CD14-positive monocyte (primary cell): ENCODE data around the gene CEACAM6. TPM values are rescaled to one million over a fixed set of nuclear protein-coding genes. Genes with fewer than 3 reads are reported as not detected.
A peak's percentile ranks its signal among the peaks of the same experiment; 100 is the strongest.
"Not testable (repeated sequence)": the region's sequence is repeated elsewhere in the genome, so short reads cannot be mapped to it uniquely, and the experiment has no call there.

Source experiments
- DNase-seq, 3 donors: peaks; one replicate each; pipeline ENCODE4 v3.0.0-alpha.2; 2011 to 2022
- H2AFZ ChIP-seq: 2 replicates; pipeline ENCODE4 v1.6.0; 2012; ENCODE audit warnings: mild to moderate bottlenecking, low read depth, low read length, inconsistent platforms; ENCODE audit not compliant: insufficient read depth, poor library complexity, severe bottlenecking
- H3K27ac ChIP-seq, 2 donors: 1 replicate in 1 of 2; 2 replicates in 1 of 2; pipeline ENCODE4 v1.5.1; 2012 to 2013; ENCODE audit warnings: low read length in 2 of 2, control low read depth in 1 of 2, inconsistent platforms in 1 of 2, low read depth in 1 of 2, mild to moderate bottlenecking in 1 of 2
- H3K27me3 ChIP-seq, 2 donors: one replicate each; pipeline versions ENCODE4 v1.6.0 to v1.6.1; 2011 to 2013; ENCODE audit warnings: low read length in 2 of 2; ENCODE audit not compliant: control insufficient read depth in 2 of 2, insufficient read depth in 2 of 2
- H3K36me3 ChIP-seq, 2 donors: replicated peaks in 1 of 2; 1 replicate in 1 of 2; 2 replicates in 1 of 2; pipeline versions ENCODE4 v1.5.1 to v1.6.1; 2012 to 2013; ENCODE audit warnings: low read length in 2 of 2, control low read depth in 1 of 2, inconsistent platforms in 1 of 2, mild to moderate bottlenecking in 1 of 2; ENCODE audit not compliant: insufficient read depth in 2 of 2, control insufficient read depth in 1 of 2
- H3K4me1 ChIP-seq, 2 donors: 1 replicate in 1 of 2; 2 replicates in 1 of 2; pipeline versions ENCODE4 v1.5.1 to v1.6.1; 2012 to 2013; ENCODE audit warnings: low read length in 2 of 2, control low read depth in 1 of 2, inconsistent platforms in 1 of 2, mild to moderate bottlenecking in 1 of 2, moderate library complexity in 1 of 2; ENCODE audit not compliant: insufficient read depth in 2 of 2, control insufficient read depth in 1 of 2
- H3K4me2 ChIP-seq: replicated peaks from 2 replicates; pipeline ENCODE3; 2012; ENCODE audit warnings: low read length, moderate library complexity, mild to moderate bottlenecking; ENCODE audit not compliant: poor library complexity, severe bottlenecking; ENCODE audit errors: extremely low read depth
- H3K4me3 ChIP-seq, 3 experiments: fragments of 200-600 bp in 1 of 3; sonication (generic) in 1 of 3; replicated peaks in 1 of 3; 1 replicate in 2 of 3; 2 replicates in 1 of 3; pipeline ENCODE4 v1.5.1; 2011 to 2013; ENCODE audit warnings: low read length in 3 of 3, mild to moderate bottlenecking in 3 of 3, control low read depth in 2 of 3, low read depth in 2 of 3, inconsistent platforms in 1 of 3, moderate library complexity in 1 of 3
- H3K79me2 ChIP-seq: 2 replicates; pipeline ENCODE4 v1.6.0; 2012; ENCODE audit warnings: mild to moderate bottlenecking, control low read depth, inconsistent platforms, low read length, moderate library complexity; ENCODE audit not compliant: insufficient read depth
- H3K9ac ChIP-seq: 2 replicates; pipeline ENCODE4 v1.6.0; 2017; ENCODE audit warnings: low read length, mild to moderate bottlenecking; ENCODE audit not compliant: insufficient read depth, poor library complexity, severe bottlenecking
- H3K9me3 ChIP-seq, 2 donors: replicated peaks in 1 of 2; 1 replicate in 1 of 2; 2 replicates in 1 of 2; pipeline versions ENCODE4 v1.5.1 to v1.6.1; 2012 to 2013; ENCODE audit warnings: low read length in 2 of 2, control low read depth in 1 of 2; ENCODE audit not compliant: control insufficient read depth in 1 of 2, insufficient read depth in 1 of 2
- H4K20me1 ChIP-seq: 2 replicates; pipeline ENCODE4 v1.6.0; 2012; ENCODE audit warnings: mild to moderate bottlenecking, low read length, control low read depth, moderate library complexity; ENCODE audit not compliant: insufficient read depth
- H3K27ac Mint-ChIP-seq, 7 donors: one replicate each; pipeline ENCODE4 v1.8.0; 2020; ENCODE audit warnings: mild to moderate bottlenecking in 7 of 7, mixed read lengths in 7 of 7, moderate library complexity in 6 of 7, inconsistent platforms in 2 of 7
- H3K27me3 Mint-ChIP-seq, 3 donors: one replicate each; pipeline ENCODE4 v1.8.0; 2021 to 2022; ENCODE audit warnings: low read depth in 3 of 3, mild to moderate bottlenecking in 3 of 3, mixed read lengths in 3 of 3, moderate library complexity in 3 of 3, inconsistent platforms in 1 of 3
- H3K36me3 Mint-ChIP-seq, 2 donors: one replicate each; pipeline ENCODE4 v1.8.0; 2020; ENCODE audit warnings: mixed read lengths in 2 of 2, inconsistent platforms in 1 of 2, mild to moderate bottlenecking in 1 of 2
- H3K4me1 Mint-ChIP-seq: one replicate; pipeline ENCODE4 v1.8.0; 2020; ENCODE audit warnings: mild to moderate bottlenecking, mixed read lengths
- H3K4me3 Mint-ChIP-seq, 2 donors: one replicate each; pipeline ENCODE4 v1.8.0; 2020; ENCODE audit warnings: mild to moderate bottlenecking in 2 of 2, mixed read lengths in 2 of 2, moderate library complexity in 1 of 2
- H3K9me3 Mint-ChIP-seq, 7 donors: one replicate each; pipeline ENCODE4 v1.8.0; 2020 to 2022; ENCODE audit warnings: mixed read lengths in 7 of 7, mild to moderate bottlenecking in 6 of 7, moderate library complexity in 6 of 7, inconsistent platforms in 2 of 7
- WGBS: methylation state at CpG from one replicate; pipeline ENCODE4 v1.1.5; 2013; ENCODE audit warnings: missing lambda C conversion rate; ENCODE audit not compliant: insufficient coverage; 5-methylcytosine and 5-hydroxymethylcytosine counted together
- intact Hi-C, 2 donors: fragments of 100-400 bp; cut with micrococcal nuclease; formaldehyde crosslinking; loops; one replicate each; pipeline versions ENCODE4 v1.15.0 to v1.15.1; 2023
- polyA plus RNA-seq, 3 donors: library from polyadenylated mRNA; depleted of rRNA in 1 of 3; unstranded in 2 of 3; stranded (reverse) in 1 of 3; fragments of 300-500 nt in 2 of 3; fragments of >200 nt in 1 of 3; fragmentation: Illumina TruSeq in 2 of 3; gene quantifications; 1 replicate in 2 of 3; 2 replicates in 1 of 3; pipeline ENCODE4 v1.2.3, GENCODE V29; 2012 to 2021
- TF ChIP-seq, protein P1 (sequence below): fragments of 200-600 bp; IDR thresholded peaks from one replicate; pipeline ENCODE4 v1.8.0; 2022; ENCODE audit warnings: antibody characterized with exemption, mild to moderate bottlenecking

The CEACAM6 gene
- polyA plus RNA-seq, 3 donors: 0.07 TPM; not detected in 2

DNA sequence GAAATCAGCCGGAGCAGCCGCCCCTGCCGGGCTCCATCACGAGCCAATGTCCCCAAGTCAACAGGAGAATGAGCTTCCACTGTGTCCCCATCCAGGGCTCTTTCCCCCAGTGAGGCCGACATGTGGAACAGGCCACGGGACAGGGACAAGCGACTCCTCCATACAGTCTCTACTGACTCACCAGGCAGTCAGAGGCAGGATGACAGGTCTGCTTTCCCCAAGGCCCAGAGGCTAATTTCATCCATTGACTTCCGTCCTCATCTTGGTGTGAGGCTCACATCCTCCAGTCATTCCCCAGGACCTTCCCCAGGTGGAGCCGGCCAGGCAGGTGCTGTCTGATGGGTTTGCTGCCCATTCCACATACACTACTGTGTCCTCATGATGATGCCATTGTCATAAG, 3.5 kb downstream of the CEACAM6 start:
- Mint-ChIP-seq H3K27ac (peak overlapping the region in 1 of 7 donors; percentile 34), H3K4me1 (peaks cover 17% of the 10 kb centered on the region), H3K27me3 (peaks cover 2 to 3% (median 2%) of the 10 kb centered on the region in 3 donors), H3K9me3 (no peaks in the 10 kb centered on the region), H3K4me3 (no peak overlapping the region), H3K36me3 (no peaks in the 10 kb centered on the region)
- Histone ChIP-seq H4K20me1 (no peaks in the 10 kb centered on the region), H2AFZ (no peak overlapping the region), H3K9me3 (no peaks in the 10 kb centered on the region), H3K4me1 (peaks cover 4 to 6% of the 10 kb centered on the region in 2 donors), H3K9ac (no peak overlapping the region), H3K36me3 (no peaks in the 10 kb centered on the region), H3K27me3 (no peaks in the 10 kb centered on the region), H3K4me3 (no peak overlapping the region), H3K4me2 (no peak overlapping the region), H3K79me2 (no peaks in the 10 kb centered on the region), H3K27ac (no peak overlapping the region)
- no peak for DNase-seq
- WGBS: 88% methylated on average over 7 of the region's 9 CpGs
- TF ChIP-seq, protein P1, sequence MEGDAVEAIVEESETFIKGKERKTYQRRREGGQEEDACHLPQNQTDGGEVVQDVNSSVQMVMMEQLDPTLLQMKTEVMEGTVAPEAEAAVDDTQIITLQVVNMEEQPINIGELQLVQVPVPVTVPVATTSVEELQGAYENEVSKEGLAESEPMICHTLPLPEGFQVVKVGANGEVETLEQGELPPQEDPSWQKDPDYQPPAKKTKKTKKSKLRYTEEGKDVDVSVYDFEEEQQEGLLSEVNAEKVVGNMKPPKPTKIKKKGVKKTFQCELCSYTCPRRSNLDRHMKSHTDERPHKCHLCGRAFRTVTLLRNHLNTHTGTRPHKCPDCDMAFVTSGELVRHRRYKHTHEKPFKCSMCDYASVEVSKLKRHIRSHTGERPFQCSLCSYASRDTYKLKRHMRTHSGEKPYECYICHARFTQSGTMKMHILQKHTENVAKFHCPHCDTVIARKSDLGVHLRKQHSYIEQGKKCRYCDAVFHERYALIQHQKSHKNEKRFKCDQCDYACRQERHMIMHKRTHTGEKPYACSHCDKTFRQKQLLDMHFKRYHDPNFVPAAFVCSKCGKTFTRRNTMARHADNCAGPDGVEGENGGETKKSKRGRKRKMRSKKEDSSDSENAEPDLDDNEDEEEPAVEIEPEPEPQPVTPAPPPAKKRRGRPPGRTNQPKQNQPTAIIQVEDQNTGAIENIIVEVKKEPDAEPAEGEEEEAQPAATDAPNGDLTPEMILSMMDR: no peak
- intact Hi-C loops: no loop called here

DNA sequence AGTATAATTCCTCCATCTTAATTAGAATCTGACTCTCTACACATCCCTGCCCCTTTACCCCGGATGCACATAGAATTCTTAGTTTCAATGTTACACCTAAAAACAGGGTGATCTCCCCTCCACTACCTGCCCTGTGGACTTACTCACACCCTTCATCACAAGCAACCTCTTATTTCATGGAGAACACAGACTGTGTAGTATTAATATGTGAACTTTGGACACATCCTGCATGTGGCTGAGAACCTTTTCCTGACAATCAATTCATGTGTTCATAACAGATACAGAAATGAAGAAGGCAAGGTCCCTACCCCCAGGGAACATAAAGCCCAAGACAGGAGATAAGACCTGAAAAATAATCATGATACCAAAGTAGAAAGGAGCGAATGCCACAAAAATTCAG, 11.8 kb downstream of the CEACAM6 start:
- no peaks in the 10 kb centered on the region for H3K9me3 ChIP-seq
- intact Hi-C loops: no loop called here
- H3K27me3 ChIP-seq: no peaks in the 10 kb centered on the region
- no peak overlapping the region for H3K4me2 ChIP-seq
- no peaks in the 10 kb centered on the region for H4K20me1 ChIP-seq
- H3K4me1 ChIP-seq: no peaks in the 10 kb centered on the region
- Mint-ChIP-seq H3K9me3 (no peaks in the 10 kb centered on the region), H3K4me3 (no peak overlapping the region), H3K27me3 (peaks cover 2 to 4% (median 3%) of the 10 kb centered on the region in 3 donors), H3K27ac (no peak overlapping the region), H3K4me1 (no peaks in the 10 kb centered on the region), H3K36me3 (no peaks in the 10 kb centered on the region)
- no peak overlapping the region for H3K4me3 ChIP-seq
- WGBS: no CpG with 5 or more reads among the region's 2 CpGs
- DNase-seq: no peak
- no peak overlapping the region for H3K27ac ChIP-seq
- H3K36me3 ChIP-seq: no peaks in the 10 kb centered on the region
- no peaks in the 10 kb centered on the region for H3K79me2 ChIP-seq
- no peak overlapping the region for H2AFZ ChIP-seq
- TF ChIP-seq, protein P1: no peak
- H3K9ac ChIP-seq: no peak overlapping the region

DNA sequence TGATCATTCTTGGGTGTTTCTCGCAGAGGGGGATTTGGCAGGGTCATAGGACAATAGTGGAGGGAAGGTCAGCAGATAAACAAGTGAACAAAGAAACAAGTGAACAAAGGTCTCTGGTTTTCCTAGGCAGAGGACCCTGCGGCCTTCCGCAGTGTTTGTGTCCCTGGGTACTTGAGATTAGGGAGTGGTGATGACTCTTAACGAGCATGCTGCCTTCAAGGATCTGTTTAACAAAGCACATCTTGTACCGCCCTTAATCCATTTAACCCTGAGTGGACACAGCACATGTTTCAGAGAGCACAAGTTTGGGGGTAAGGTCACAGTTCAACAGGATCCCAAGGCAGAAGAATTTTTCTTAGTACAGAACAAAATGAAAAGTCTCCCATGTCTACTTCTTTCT, 12.8 kb downstream of the CEACAM6 start:
- not testable (repeated sequence) for H3K9ac ChIP-seq, H3K27me3 Mint-ChIP-seq

More for the DNA sequence above, 12.8 kb downstream of the CEACAM6 start:
- H4K20me1 ChIP-seq, H3K36me3 Mint-ChIP-seq, H3K27me3 ChIP-seq, H3K4me3 Mint-ChIP-seq, H3K4me3 ChIP-seq, H3K9me3 ChIP-seq, intact Hi-C loops, H3K79me2 ChIP-seq, H3K9me3 Mint-ChIP-seq, DNase-seq, H3K4me2 ChIP-seq, H3K27ac Mint-ChIP-seq, H3K36me3 ChIP-seq, H3K4me1 Mint-ChIP-seq, H3K4me1 ChIP-seq, H2AFZ ChIP-seq, H3K27ac ChIP-seq: not testable (repeated sequence)
- no CpG with 5 or more reads among the region's 5 CpGs for WGBS
